Measurements from ENCODE around the gene HDGFL2. TPM values are rescaled to one million over a fixed set of nuclear protein-coding genes. Genes with fewer than 3 reads are reported as not detected.
"Not testable (repeated sequence)": the region's sequence is repeated elsewhere in the genome, so short reads cannot be mapped to it uniquely, and the experiment has no call there.

Gene HDGFL2
- total RNA-seq, 1 donor from 2014 or later, result 19.2 TPM

DNA sequence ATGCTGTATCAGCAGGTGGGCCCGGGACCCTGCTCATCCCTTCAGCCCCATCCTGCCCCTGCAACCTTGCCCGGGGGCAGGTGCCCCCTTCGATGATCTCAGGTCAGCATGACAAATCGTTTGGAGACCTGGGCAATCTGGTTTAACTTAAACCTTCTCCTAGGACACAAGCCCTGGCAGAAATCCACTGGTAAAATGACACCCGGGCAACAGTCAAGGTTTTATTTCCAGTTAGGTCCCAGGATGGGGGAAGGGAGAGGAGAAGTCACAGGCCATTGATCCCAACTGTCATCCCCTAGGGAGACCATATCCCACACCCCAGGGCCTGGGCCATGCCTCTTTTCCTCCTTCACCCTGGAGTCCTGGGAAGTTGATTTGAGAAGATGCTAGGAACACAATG, 64.7 kb downstream of the HDGFL2 start:
- no peak for ATAC-seq

- no peak for ATAC-seq
Measured at GRCh38 chr19:4537953-4538600, 66.0 kb downstream of the HDGFL2 start.

GRCh38 chr19:4538601-4538954, 66.5 kb downstream of the HDGFL2 start:
- no peak for ATAC-seq

DNA sequence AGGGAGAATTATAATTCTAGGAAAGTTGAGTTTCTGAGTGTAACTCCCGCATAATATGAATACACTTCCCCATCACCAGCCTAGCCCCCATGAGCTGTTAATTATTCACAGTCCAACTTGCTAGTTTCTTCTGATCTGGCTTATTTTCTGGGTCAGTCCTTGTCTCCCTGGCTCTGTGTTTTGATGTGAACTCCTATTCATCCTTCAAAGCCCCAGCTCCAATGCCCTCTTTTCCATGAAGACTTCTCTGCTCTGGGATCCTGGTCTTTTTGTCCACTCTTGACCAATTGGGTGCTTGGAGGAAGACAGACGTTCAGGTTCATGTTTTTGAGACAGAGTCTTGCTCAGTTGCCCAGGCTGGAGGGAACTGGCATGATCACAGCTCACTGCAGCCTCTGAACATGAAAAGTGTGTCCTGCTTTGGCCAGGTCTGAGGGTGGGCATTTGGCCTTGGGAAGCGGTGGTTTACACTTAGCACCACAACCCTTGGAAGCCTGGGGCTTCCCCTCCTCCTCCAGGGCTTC, 67.1 kb downstream of the HDGFL2 start:
- ATAC-seq, result no peak

DNA sequence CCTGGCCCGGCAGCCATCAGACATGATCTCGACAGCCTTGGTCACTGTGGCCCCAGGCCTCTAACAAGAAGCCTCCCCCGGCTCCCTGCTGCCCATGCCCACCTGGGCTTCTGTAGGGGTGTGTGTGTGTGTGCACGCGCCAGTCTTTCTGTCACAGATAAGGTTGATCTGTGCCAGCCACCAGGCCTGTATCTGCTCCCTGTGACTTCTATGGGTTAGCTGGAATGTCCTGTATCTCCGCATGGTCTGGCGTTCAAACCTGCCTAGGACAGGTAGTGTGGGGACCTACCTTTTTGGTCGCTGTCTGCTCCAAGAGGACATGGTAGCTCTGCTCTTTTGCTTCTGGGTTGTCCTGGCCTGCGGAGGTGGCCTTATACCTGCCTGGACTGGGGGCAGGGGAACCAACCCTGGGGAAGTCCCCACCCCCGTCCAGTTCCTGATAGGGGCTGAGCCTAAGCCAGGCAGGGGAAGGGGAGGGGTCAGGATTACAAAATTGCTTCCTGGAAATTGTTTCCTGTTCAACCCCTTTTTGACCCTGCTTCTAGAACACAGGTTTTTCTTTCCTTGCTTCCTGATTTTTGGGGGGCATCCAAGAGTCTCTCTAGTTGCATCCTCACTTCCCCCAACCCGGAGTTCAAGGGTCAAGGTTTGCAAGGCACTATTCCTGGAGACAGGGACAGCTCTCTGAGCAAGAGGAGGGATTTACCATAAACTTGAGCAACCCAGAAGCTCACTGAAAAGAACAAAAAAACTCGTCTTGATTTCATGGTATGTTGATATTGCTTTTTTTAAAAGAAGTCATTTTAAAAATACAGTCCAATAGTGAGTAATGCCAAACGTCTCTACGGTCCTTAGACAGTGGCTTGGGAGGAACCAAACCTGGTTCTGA, 67.8 kb downstream of the HDGFL2 start, which contains the start of gene LRG1:
TSS of gene LRG1 (minus strand) at position 344 of the 889 bp plus-strand sequence. CDS start at position 321, 23 bp downstream.
- ATAC-seq, result peak; percentile 92

DNA sequence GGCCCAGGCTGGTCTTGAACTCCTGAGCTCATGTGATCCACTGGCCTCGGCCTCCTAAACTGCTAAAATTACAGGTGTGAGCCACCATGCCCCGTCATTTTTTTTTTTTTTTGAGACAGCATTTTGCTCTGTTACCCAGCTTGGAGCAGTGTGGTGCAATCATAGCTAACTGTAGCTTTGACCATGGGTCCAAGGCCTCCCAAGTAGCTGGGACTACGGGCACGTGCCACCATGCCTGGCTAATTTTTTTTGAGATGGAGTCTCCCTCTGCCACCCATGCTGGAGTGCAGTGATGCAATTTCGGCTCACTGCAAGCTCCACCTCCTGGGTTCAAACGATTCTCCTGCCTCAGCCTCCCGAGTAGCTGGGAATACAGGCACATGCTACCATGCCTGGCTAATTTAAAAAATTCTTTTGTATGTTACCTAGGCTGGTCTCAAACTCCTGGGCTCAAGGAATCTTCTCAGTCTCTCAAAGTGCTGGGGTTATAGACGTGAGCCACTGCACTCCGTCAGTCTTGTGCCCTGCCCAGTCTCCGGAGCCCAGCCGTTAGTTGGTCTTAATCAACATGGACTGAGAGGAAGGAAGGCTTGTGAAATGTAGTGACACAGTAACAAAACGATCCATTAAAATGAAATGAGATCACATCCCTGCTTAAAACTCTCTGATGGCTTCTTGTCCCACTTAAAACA, 69.2 kb downstream of the HDGFL2 start:
- no peak for ATAC-seq

DNA sequence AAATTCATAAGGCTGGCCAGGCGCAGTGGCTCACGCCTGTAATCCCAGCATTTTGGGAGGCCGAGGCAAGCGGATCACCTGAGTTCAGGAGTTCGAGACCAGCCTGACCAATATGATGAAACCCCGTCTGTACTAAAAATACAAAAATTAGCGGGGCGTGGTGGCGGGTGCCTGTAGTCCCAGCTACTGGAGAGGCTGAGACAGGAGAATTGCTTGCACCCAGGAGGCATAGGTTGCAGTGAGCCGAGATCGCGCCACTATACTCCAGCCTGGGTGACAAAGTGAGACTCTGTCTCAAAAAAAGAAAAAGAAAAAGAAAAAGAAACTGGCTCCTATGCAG, 69.7 kb downstream of the HDGFL2 start:
- ATAC-seq, result not testable (repeated sequence)

DNA sequence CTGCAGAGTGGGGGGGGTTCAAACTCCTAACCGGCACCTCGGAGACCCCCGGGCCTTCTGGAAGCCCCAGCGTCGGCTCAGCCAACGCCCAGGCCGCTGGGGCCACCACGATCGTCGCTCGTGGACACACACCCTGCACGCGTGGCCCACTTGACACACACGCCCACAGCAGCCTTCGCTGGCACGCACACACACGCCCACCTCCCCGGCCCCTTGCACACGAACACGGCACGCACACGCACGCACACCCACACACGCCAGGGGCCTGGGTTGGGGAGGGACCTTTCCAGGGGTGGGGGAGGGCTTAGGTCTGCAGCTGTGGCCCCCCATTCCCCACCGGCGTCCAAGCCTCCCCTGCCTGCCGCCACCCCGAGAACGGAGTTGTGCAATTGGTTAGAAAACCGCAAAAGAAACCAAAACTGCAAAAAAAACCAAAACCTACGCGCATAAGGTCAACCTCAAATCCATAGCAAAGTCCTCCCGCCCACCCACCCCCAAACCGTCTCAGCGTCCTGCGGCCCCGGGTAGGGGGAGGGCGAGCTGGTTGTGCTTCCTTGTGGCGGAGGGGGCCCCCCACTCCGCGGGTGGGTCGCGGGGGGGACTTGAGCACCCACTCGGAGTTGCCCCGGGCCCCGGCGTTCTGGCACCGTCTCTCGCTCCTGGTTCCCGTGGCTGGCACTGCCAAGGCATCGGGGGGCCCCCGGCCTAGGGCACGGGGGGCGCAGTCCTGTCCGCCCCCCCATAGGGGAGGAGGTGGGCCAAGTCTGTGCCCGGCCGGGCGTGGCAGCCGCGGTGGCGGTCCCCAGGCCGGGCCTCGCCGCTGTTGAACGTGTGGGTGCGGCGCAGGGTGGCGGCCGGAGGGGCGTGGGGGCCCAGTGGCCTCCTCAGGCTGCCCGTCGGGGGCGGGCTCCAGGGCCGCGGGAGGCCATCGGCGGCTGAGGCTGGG, 71.1 kb downstream of the HDGFL2 start:
- ATAC-seq, result no peak

DNA sequence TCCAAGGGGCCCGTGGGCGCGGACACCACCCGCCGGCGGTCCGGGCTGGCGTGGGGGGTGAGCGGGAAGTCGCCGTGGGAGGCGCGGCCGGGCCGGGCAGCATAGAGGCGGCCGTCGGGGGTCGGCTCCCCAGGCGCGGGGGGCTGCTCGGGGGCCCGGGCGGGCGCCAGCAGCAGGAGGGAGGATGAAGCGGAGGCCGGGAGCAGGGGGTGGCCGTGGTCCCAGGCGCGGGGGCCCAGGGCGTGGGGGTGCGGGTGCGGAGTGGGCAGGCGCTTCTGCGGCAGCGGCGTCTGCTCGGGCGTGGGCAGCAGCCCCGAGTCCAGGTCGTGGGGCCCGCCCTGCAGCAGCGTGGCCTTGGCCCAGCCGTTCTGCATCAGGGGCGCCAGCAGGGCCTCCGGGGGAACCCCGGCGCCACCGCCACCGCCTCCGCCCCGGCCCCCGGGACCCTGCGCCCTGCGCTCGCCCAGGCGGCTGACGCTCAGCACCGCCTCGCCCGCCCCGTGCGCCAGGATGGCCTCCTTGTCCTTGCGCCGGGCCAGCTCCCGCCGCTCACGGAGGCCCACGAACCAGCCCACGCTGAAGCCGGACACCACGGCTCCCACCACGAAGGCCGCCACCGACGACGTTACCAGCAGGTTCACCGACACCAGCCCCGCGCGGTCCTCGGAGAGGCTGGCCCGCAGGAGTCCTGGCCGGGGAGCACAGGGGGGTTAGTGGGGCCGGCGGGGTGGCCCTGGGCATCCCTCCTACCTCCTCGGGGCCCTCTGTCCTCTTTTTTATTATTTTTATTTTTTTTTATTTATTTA, 71.9 kb downstream of the HDGFL2 start:
- ATAC-seq, result no peak

- peak; percentile 39 for ATAC-seq
Measured at GRCh38 chr19:4547303-4548237, 75.5 kb downstream of the HDGFL2 start.

- ATAC-seq, result no peak
Measured at GRCh38 chr19:4548238-4548584, 76.1 kb downstream of the HDGFL2 start.

GRCh38 chr19:4550018-4550417, 77.9 kb downstream of the HDGFL2 start:
- ATAC-seq, result no peak

DNA sequence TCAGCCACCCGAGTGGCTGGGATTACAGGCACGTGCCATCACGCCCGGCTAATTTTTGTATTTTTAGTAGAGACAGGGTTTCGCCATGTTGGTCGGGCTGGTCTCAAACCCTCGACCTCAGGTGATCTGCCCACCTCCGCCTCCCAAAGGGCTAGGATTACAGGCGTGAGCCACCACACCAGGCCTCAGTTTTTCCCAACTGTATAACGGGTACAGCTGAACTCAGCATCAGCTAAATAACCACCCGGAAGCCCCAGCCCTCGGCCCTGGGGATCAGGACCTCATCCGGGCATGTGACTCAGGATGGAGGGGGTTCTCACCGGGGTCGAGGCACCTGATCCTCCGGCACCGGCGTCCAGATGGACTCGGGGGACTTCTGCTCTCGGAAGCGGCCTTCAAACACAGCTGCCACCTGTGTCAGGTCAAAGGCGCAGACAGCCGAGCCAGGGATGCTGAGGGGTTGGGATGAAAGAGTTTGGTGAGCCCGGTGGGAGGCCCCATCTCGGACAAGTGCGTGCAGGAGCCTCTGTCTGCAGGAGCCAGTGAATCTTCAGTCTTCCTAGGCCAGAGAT, 78.5 kb downstream of the HDGFL2 start:
- no peak for ATAC-seq

Other genes with a start within 250 kb of the HDGFL2 start
- 0.44 TPM for gene EBI3, start 242.8 kb upstream of the HDGFL2 start, total RNA-seq
- gene YJU2, start 225.2 kb upstream of the HDGFL2 start, total RNA-seq, result 20.1 TPM
- not detected for gene SHD, start 193.0 kb upstream of the HDGFL2 start, total RNA-seq
- gene TMIGD2, start 169.9 kb upstream of the HDGFL2 start, total RNA-seq, result 0.20 TPM
- 0.36 TPM for gene FSD1, start 167.7 kb upstream of the HDGFL2 start, total RNA-seq
- gene STAP2, start 133.5 kb upstream of the HDGFL2 start, total RNA-seq, result 97.3 TPM
- 22.0 TPM for gene MPND, start 128.7 kb upstream of the HDGFL2 start, total RNA-seq
- gene SH3GL1, start 71.8 kb upstream of the HDGFL2 start, total RNA-seq, result 114 TPM
- 17.3 TPM for gene CHAF1A, start 69.7 kb upstream of the HDGFL2 start, total RNA-seq
- 68.9 TPM for gene UBXN6, start 14.5 kb upstream of the HDGFL2 start, total RNA-seq
- gene PLIN4, start 46.2 kb downstream of the HDGFL2 start, total RNA-seq, result 0.96 TPM
- gene PLIN5, start 62.9 kb downstream of the HDGFL2 start, total RNA-seq, result 2.4 TPM
- gene LRG1, start 67.7 kb downstream of the HDGFL2 start, total RNA-seq, result 24.9 TPM
- 2.0 TPM for gene SEMA6B, start 87.4 kb downstream of the HDGFL2 start, total RNA-seq
- 8.1 TPM for gene TNFAIP8L1, start 167.2 kb downstream of the HDGFL2 start, total RNA-seq
- gene MYDGF, start 198.0 kb downstream of the HDGFL2 start, total RNA-seq, result 42.0 TPM

All from esophagus mucosa (tissue), 1 donor.